GM21447 (cell line): Measurements from ENCODE around the gene WWP2.
"Not testable (repeated sequence)": the region's sequence is repeated elsewhere in the genome, so short reads cannot be mapped to it uniquely, and the experiment has no call there.

Experiments used
- ATAC-seq: cut with Tn5 transposase; IDR thresholded peaks from one replicate; pipeline ENCODE4 v1.9.1; 2021; ENCODE audit not compliant: unreplicated experiment

WWP2 gene

DNA sequence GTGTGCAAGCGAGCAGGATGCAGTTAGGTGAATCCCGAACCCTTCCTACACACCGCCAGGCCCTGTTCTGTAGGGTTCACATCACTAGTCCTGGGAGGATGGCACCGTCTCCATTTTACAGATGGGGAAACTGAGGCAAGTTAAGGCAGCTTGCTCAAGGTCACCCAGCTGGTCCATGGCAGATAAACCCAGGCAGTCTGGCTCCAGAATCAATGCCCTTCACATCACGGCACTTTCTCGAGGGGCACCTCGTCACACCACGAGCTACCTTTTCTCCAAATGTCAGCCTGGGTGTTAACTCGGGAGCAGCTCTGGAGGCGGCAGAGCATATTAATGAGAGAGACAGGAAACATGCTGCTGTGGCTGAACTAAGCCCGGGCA is 16.9 kb upstream of the WWP2 start:
- ATAC-seq: no peak

DNA sequence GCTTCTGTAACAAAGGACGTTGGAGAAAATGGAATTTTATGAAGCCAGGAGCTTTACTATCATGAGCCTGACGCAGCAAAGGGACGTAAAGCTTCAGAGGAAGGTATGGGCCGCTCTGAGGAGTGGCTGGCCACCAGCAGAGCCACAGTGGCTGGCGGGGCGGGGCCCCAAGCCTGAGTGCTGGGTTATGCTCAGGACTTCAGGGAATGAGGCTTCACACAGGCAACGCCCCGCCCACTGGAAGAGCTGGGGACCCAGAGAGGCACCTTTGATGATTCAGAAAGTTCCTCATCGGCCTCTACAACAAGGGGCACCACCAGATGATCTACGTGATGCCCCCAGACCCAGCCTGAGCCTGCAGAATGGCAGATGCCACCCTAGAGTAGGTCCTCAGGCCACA is 16.2 kb upstream of the WWP2 start:
- no peak for ATAC-seq

DNA sequence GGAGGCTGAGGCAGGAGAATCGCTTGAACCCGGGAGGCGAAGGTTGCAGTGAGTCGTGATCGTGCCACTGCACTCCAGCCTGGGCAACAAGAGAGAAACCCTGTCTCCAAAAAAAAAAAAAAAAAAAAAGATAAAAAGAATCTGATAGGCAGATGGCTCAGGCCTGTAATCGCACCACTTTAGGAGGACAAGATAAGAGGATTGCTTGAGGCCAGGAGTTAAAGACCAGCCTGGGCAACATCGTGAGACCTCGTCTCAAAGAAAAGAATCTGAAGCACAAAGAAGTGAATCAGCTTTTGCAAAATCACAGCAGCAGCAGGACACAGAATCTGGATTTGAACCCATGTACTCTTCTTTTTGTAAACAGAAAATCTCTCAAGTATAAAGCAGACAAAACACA is 15.0 kb upstream of the WWP2 start:
- ATAC-seq: no peak

DNA sequence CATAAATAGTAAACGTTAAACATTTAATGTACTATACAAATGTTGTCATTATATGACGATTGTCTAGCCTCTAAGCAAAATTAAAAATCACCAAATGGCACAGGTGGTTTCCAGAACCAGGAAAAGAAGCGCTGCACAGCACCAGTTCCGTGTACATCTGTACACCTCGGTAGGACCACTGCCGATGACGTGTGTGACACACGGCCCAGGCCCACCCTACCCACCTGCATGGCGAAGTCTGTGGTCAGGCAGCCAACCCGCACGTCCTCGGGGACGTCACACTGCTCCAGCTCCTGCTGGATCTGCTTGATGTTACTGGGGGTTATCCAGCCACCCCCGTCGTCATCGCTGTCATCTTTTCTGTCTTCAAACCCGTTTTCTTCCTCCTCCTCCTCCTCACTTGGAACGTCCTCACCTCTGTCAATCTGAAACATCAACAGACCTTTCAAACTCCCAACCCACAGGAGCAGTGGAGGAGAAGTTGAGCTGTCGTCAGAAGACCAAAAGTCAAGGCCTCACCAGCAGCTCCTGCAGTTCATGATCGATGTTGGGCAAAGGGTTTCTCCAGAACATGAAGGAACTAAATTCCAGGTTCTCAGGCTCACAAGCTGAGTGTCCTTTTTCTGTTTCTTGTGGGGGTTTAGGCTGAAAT is 13.3 kb upstream of the WWP2 start:
- no peak for ATAC-seq

DNA sequence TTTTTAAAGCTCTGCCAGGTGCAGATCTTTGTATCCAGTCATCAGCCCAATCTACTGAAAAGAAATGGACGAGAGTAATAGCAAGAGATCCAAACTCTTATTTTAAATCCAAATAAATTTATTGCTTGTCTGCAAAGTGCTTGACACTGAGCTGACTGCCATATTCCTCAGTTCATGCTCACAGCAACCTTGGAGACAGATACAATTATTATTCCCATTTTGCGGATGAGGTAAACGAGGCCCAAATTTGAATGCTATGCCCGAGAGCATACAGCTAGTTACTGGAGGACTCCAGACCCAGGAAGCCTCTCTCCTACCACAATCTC is 8.0 kb upstream of the WWP2 start:
- no peak for ATAC-seq

DNA sequence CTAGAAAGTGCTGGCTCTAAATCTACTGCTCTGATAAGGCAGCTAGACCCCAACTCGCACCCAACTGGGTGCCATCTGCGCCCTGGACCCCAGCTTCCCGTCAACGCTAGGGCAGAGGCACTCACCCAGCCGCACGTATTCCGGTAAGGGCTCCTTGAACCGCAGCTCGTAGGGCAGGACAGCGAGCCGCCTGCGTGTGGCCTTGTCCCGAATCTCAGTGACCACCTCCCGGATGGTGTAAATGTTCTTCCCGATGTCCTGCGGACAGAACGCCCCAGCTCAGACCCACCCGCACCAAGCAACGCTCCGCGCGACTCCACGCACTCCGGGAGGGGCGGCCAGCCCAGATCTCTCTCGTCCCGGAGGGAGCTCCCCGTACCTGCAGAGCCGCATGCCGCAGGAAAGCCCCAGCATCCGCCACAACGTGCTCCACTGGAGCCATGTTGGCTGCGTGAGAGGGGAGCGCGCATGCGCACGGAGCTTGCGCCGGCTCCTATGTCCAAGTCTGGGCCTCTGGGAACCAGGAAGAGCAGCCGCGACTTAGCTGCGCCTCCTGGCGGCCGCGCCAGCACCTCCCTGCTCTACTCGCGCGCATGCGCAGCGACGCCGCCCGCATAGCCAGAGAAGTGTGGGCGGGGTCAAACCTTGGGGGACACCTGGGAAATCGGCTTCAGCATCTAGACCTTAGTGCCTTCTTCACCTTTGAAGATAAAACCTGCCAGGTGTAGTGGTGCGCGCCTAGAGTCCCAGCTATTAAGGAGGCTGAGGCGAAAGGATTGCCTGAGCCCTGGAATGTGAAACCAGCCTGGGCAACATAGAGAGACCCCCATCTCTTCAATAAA is 7.4 kb upstream of the WWP2 start, which contains the start of gene NOB1:
Gene NOB1 (minus strand): TSS at position 458 of the 842 bp plus-strand sequence. CDS start 16 bp downstream, at position 442.
- peak; percentile 84 for ATAC-seq

DNA sequence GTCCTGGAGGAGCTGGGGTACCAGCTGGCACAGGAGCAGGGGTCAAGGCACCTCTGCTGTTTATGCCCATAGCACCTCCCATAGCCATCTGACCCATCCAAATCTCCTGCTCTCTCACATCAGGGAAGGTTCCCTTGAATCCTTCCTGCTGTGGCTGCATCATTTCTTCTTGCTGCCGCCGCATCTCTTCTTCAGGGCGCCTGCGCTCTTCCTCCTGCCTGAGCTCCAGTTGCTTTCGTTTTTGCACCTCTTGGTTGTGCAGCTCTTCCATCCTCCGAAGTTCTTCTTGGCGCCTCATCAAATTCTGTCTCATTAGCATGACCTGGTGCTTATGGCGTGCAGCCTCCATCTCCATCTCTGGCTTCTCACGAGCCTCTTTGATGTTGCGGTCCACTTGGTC is 5.4 kb upstream of the WWP2 start:
- ATAC-seq: no peak

DNA sequence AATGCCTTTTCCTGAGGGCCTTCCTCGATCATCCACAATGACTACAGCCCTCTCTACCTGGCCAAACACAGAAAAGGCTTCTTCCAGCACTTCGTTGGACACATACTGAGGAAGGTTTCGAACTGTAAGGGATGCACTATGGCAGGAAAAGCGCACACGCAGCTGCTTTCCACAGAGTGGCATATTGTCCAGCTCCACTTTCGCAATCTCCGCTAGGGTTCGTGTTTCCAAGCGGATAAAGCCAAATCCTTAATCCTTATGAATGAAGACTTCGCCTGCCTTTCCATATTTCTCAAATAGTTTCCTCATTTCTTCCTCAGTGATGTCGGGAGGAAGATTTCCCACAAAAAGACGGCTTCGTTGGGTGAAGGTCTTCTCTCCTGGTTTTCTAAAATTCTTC is 4.8 kb upstream of the WWP2 start:
- not testable (repeated sequence) for ATAC-seq

DNA sequence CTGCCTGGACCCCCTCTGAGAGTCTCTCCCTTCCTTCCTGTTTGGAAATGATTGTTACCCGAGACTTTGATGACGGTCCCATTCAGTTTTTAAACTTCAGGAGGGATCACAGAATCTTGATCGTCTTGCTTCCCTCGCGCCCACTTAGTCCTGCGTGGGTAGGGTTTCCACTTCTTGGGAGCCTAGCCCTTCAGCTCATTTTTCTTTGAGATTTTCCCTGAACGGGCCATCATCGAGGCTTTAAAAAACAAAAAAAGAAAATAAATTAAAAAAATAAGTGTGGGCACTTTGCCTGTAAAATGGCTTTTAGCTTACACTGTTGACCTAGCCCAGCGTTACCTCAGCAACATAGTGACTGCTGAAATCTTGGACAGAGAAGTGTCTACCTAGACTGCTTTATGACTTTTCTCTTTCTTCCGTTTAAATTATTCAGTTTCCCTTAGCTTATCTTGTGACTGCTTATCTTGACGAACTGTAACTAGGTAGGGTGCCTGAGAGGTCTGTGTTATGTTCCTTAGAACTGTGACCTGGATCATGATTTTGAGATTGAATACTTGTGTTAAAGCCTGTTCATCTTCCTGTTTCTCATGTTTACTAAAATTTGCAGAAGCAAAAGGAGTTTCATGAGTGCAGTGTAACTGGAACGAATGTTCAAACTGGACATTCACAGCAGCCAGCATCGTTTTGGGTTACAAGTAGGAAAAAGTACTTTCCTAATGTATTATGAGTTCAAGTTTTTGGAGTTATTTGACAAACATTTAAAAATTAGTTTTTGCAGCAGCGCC is 874 bp downstream of the WWP2 start:
- no peak for ATAC-seq

DNA sequence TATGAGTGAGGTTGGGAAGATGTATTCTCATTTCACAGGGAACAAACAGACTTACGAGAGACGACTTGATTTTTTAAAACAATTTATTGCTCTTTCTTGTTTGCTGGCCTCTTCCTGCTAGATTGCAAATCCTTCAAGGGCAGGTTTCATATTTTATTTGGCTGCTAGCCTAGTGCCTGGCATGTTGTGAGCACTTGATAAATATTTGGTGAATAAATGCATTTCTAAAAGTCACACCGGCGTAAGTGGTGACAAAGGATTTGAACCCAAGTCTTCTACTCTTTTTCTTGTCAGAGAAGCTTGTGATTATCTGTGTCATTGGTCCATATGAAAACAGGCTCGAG is 1.4 kb downstream of the WWP2 start:
- ATAC-seq: no peak

DNA sequence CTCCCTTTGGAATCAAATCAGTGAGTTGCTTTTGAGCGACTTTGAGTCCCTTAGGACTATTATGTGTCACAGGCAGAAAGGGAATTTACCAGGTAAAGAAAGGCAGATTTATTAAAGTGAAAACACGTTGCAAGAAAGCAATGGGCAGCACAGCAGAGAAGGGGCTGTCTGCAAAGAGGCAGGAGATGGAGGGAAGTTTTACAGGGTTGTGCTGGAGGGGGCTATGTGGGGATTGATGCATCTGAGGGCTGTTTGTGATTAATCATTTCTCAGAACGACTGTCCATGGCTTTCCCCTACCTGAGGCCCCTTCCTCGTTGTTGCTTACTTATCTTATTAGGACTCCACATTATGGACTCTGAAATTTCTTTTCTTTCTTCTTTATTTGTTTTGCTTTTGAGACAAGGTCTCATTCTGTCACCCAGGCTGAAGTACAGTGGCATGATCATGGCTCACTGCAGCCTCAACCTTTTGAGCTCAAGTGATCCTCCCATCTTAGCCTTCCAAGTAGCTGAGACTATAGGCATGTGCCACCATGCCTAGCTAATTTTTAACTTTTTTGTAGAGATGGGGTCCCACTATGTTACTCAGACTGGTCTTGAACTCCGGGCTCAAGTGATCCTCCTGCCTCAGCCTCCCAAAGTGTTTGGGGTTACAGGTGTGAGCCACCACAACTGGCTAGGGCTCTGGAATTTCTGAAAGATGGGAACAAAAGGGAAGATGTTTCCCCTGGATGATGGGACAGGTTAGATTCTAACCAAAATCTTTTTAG is 5.5 kb downstream of the WWP2 start:
- ATAC-seq: no peak

DNA sequence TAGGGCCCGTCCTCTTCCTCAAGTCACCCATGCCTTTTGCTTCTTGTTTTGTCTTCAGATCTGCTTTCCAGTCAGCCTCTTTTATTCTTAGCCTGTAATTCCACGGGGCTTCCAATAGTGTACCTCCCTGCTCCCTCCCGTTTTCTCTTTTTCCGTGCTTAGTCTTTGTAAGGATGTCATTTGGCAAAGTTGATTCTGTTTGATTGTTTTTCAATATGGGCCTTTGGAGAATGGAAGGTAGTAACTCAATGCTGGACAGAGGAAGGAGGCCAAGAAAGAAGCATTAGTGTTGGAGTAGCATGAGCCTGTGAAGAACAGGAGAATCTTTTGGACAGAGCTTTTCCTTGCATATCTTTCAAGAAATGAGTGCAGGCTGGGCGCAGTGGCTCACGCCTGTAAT is 6.5 kb downstream of the WWP2 start:
- ATAC-seq: no peak

DNA sequence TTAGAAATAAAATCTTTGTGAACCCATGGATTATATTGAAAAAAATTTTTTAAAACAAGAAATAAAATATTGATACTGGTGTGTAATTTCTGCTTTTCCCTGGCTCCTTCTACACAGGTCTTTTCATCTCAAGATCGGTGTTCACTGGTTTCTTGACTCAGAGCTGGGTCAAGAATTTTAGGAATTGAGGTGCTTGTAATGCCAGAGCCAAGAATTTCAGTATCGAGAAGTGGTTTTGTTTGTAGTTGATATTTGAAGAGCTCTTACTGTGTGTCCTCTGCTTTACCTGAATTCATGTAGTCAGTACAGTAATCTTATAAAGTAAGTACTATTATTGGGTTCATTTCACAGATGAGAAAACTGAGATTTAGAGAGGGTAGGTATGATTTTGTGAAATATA is 7.3 kb downstream of the WWP2 start:
- no peak for ATAC-seq

DNA sequence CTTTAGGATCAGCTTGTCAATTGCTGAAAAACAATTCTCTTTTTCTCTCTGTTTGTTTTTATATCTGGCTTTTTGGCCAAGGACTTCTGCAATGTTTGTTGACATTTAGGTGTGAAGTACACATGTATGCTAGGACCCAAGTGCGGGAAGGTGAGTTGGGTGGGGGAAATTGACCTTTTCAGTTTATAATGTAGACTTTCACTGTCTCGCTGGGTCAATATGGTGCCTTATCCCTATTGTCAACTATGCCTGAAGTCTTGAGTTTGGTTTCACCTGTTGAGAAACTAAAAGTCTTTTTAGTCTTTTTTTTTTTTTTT is 9.5 kb downstream of the WWP2 start:
- ATAC-seq: no peak

DNA sequence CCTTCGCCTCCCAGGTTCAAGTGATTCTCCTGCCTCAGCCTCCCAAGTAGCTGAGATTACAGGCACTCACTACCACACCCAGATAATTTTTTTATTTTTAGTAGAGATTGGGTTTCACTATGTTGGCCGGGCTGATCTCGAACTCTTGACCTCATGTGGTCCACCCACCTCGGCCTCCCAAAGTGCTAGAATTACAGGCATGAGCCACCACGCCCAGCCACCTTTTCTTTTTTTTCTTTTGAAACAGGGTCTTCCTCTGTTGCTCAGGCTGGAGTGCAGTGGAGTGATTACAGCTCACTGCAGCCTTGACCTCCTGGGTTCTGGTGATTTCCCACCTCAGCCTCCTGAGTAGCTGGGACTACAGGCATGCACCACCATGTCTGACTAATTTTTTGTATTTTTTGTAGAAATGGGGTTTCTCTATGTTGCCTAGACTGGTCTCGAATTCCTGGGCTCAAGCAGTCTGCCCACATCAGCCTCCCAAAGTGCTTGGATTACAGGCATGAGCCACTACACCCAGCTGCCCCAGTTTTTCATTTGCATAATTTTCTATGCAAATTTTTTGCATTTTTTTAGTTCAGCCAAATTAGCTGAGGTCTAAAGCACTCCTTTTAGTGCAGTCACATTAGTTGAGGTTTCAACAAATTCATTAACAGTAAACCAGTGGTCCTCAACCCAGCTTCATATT is 11.3 kb downstream of the WWP2 start:
- peak; percentile 52 for ATAC-seq

DNA sequence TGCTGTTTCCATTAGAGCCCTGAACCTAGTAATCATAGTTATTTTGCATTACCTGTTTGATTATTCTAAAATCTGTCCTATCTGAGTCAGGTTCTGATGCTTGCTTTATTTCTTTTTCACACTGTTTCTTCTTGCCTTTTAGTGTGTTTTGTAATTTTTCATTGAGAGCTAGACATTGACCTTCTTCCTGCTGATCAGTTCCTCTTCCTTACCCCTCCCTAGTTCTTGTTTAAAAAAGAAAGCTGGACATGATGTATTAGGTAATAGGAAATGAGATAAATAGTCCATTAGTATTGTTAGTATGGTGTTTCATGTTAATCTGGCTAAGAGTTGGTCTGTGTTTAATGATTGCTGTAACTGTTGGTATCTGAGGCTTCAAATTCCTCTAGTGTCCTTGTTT is 13.4 kb downstream of the WWP2 start:
- no peak for ATAC-seq

DNA sequence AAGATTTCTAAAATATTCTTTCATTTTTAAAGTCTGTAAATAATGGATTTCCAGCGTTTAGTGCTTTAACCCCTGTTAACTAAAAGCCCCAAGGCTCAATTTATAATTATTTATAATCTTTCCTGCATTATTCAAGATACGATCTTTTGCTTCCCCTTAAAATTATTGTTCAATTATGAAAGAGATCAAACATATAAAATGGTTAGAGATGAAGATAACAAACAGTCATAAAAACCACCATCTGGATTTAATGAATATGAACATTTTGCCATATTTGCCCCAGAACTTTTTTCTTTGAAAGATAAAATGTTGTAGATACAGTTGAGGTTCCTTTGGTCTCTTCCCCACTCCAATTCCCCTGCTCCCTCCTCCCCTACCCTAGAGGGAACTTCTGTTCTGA is 17.6 kb downstream of the WWP2 start:
- no peak for ATAC-seq

DNA sequence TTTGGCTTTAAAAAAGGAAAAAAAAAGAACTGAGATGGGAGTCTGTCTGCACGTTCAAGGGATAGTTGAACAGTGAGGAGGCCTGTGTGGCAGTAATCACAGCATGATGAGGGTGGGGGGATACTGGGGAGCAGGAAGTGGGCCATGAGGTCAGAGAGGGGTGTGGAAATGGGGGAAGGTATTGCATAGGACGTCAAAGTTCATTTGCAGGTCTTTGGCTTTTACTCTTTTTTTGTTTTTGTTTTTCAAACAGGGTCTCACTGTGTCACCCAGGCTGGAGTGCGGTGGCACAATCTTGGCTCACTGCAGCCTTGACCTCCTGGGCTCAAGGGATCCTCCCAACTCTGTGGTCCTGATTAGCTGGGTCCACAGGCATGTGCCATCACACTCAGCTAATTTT is 19.0 kb downstream of the WWP2 start:
- ATAC-seq: no peak

DNA sequence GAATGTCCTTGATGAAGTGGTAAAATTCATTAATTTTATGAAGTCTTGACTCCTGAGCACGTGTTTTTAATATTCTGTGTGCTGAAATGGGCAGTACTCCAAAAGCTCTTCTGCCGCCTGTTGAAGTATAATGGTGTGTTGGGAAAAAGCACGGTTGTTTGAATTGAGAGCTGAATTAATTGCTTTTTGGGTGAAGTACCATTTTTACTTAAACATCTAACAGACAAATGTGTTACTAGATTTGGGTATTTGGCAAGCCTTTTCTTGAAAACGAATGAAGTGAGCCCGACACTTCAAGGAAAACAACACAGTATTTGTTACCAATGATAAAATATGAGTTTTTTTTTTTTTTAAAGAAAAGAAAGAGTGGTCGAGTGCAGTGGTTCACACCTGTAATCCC is 22.5 kb downstream of the WWP2 start:
- no peak for ATAC-seq

DNA sequence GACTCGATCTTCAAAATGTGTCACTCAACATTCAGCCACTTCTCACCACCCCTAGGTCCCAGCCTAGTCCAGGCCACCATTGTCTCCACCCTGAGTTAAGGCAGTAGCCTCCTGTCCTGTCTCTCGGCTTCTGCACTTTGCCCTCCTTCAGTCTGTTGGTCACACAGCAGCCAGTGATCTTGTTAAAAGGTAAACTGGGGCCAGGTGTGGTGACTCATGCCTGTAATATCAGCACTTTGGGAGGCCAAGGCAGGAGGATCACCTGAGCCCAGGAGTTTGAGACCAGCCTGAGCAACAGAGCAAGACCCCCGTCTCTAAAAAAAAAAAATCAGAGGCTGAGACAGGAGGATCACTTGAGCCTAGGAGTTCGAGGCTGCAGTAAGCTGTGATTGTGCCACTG is 25.8 kb downstream of the WWP2 start:
- ATAC-seq: no peak

DNA sequence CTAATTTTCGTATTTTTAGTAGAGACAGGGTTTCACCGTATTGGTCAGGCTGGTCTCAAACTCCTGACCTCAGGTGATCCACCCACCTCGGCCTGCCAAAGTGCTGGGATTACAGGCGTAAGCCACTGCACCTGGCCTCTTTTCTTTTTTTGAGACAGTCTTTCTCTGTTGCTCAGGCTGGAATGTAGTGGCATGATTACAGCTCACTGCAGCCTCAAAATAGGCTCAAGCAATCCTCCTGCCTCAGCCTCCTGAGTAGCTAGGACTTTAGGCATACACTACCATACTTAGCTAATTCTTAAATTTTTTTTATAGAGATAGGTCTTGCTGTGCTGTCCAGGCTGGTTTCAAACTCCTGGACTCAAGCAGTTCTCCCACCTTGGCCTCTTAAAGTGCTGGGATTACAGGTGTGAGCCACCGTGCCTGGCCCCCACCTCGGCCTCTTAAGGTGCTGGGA is 29.3 kb downstream of the WWP2 start:
- not testable (repeated sequence) for ATAC-seq
